ENCODE data around the gene PACSIN1.

The PACSIN1 gene

DNA sequence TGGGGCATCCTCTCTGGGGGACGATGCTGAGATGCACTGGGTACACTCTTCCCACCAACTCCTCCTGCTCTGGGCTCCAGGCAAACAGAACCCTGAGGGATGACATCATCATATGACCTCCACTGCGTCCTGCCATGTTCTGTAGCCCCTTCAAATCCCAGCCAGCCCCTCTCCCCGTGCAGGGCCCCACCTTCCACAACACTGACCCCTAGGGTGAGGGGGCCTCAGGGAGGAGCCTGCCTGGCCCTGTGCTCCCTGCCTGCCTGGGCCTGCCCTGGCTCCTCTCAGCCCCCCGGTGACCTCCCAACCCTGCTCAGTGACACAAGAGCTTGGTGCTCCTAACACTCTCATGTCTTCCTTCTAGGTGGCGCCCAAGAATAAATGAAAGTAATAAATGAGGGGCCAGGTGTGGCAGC, 99.9 kb downstream of the PACSIN1 start:
- Histone ChIP-seq H3K36me3 (ENCODE audit: control insufficient read depth in 5 of 5, insufficient read depth in 5 of 5, low read length in 5 of 5) (no peaks in the 10 kb centered on the region), H3K27ac (ENCODE audit: low read depth, low read length) (no peak overlapping the region), H3K9me3 (ENCODE audit: control insufficient read depth in 5 of 5, low read length in 5 of 5) (no peaks in the 10 kb centered on the region), H3K4me3 (ENCODE audit: low read depth in 1 of 5, low read length in 5 of 5) (no peak overlapping the region), H3K4me1 (ENCODE audit: control insufficient read depth in 5 of 5, insufficient read depth in 5 of 5, low read length in 5 of 5) (peaks cover 0 to under 1% (median 0%) of the 10 kb centered on the region in 5 donors), H3K27me3 (ENCODE audit: control insufficient read depth in 5 of 5, insufficient read depth in 4 of 5, low read length in 5 of 5) (peaks cover 11 to 44% (median 30%) of the 10 kb centered on the region in 5 donors), H3K9ac (ENCODE audit: low read length in 5 of 5) (no peak overlapping the region)

DNA sequence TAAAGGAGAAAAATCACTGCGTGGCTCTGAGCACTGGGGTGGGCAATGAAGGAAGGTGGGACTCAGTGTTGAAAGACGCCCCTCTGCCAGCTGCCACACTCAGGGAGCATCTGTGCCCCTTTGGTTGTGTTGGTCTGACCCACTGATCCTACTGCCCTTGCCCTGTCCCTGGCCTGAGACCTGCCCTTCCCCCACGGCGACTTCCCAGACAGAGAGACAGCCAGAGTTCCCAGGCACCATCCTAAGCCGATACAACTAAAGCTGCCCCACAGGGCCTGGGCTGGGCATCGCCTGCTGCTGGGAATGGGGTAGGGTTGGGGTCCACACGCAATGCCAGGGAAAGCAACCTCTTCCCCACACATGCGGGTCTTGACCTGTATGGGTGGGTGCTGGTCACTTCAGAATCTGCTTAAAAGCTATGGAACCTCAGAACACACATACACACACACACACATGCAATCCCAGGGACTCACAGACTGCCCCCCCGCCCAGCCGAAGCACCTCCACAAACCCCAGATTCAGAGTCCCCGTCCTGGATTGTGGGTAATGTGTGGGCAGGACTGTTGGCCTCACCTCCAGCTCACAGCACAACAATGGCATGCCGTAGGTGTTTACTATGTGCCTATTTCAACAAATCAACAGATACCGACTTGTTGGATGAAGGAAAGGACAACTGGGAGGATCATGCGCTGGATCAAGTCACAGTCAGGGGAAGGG, 101.1 kb downstream of the PACSIN1 start:
- H3K4me3 ChIP-seq (ENCODE audit: low read depth in 1 of 5, low read length in 5 of 5) = no peak overlapping the region
- no peaks in the 10 kb centered on the region for H3K9me3 ChIP-seq (ENCODE audit: control insufficient read depth in 5 of 5, low read length in 5 of 5)
- no peak overlapping the region for H3K9ac ChIP-seq (ENCODE audit: low read length in 5 of 5)
- H3K27me3 ChIP-seq (ENCODE audit: control insufficient read depth in 5 of 5, insufficient read depth in 4 of 5, low read length in 5 of 5) = peaks cover 11 to 54% (median 30%) of the 10 kb centered on the region in 5 donors
- H3K4me1 ChIP-seq (ENCODE audit: control insufficient read depth in 5 of 5, insufficient read depth in 5 of 5, low read length in 5 of 5) = peaks cover 0 to 12% (median 8%) of the 10 kb centered on the region in 5 donors
- no peak overlapping the region for H3K27ac ChIP-seq (ENCODE audit: low read depth, low read length)
- H3K36me3 ChIP-seq (ENCODE audit: control insufficient read depth in 5 of 5, insufficient read depth in 5 of 5, low read length in 5 of 5) = no peaks in the 10 kb centered on the region

DNA sequence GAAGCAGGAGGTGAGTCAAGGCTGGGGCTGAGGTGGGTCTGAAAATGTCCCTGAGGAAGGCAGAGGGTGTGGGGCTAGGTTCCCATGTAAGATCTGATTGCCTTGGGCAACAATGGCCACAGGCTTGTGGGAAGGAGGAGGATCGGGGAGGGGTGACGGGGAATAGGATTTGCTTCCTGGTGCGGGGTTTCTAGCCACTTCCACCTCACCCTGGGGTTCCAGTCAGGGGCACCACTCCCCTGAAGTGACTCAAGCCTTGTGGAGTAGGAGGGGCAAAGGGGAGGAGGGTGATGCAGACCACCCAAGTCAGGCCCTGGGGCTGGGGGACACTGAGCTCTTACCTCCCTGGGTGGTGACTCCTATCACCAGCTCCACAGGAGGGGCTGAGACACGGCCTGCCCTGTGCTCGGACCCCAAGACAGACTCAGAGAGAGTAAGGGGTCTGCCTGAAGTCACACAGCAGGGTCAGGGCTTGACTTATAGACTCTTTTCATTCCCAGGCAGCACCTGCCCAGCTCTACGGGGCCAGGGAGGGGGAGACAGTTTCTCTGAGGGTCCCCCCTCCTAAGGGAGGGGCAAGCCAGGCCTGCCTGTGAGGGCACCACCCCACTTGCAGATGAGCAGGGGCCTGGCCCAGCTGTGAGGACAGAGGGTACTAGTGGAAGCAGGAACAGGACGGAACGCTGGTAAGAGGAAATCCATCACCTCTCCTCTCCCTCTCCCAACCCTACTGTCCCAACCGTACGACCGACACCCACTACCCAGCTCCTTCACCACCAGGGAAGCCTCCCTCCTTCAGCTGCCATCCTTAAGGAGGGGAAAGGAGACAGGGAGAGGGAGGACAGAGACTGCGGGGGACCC, 102.7 kb downstream of the PACSIN1 start:
- no peaks in the 10 kb centered on the region for H3K36me3 ChIP-seq (ENCODE audit: control insufficient read depth in 5 of 5, insufficient read depth in 5 of 5, low read length in 5 of 5)
- H3K9me3 ChIP-seq (ENCODE audit: control insufficient read depth in 5 of 5, low read length in 5 of 5) = no peaks in the 10 kb centered on the region
- no peak overlapping the region for H3K9ac ChIP-seq (ENCODE audit: low read length in 5 of 5)
- H3K27ac ChIP-seq (ENCODE audit: low read depth, low read length) = no peak overlapping the region
- H3K4me1 ChIP-seq (ENCODE audit: control insufficient read depth in 5 of 5, insufficient read depth in 5 of 5, low read length in 5 of 5) = peaks cover 0 to 12% (median 10%) of the 10 kb centered on the region in 5 donors
- H3K4me3 ChIP-seq (ENCODE audit: low read depth in 1 of 5, low read length in 5 of 5) = no peak overlapping the region
- H3K27me3 ChIP-seq (ENCODE audit: control insufficient read depth in 5 of 5, insufficient read depth in 4 of 5, low read length in 5 of 5) = peaks cover 11 to 56% (median 27%) of the 10 kb centered on the region in 5 donors

DNA sequence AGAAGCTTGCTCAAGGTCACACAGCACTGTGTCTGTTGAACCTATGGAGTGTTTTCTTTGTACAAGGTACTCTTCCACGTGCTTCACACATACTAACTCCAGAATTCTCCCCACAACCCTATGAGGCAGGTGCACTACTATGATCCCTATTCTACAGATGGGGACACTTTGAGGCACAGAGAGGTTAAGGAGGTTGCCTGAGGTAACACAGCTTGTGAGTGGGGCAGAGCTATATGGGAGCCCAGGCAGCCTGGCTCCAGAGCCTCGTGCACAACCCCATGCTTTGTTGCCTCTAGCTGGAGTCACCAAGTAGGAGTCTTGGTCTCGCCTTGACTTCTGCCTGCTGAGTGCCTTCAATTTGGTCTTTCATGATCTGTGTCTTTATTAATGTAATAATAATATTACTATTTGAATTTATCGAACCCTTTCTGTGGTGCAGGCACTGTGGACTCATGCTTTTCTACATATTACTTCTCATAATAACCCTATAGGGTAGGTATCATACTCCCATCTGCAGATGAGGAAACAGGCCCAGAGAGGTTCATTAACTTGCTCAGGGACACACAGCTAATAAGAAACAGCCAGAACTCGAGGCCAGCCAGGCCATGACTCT, 103.6 kb downstream of the PACSIN1 start:
- Histone ChIP-seq H3K27me3 (ENCODE audit: control insufficient read depth in 5 of 5, insufficient read depth in 4 of 5, low read length in 5 of 5) (peaks cover 11 to 57% (median 27%) of the 10 kb centered on the region in 5 donors), H3K9me3 (ENCODE audit: control insufficient read depth in 5 of 5, low read length in 5 of 5) (no peaks in the 10 kb centered on the region), H3K4me3 (ENCODE audit: low read depth in 1 of 5, low read length in 5 of 5) (no peak overlapping the region), H3K36me3 (ENCODE audit: control insufficient read depth in 5 of 5, insufficient read depth in 5 of 5, low read length in 5 of 5) (no peaks in the 10 kb centered on the region), H3K9ac (ENCODE audit: low read length in 5 of 5) (no peak overlapping the region), H3K4me1 (ENCODE audit: control insufficient read depth in 5 of 5, insufficient read depth in 5 of 5, low read length in 5 of 5) (peaks cover 0 to 12% (median 10%) of the 10 kb centered on the region in 5 donors), H3K27ac (ENCODE audit: low read depth, low read length) (no peak overlapping the region)

DNA sequence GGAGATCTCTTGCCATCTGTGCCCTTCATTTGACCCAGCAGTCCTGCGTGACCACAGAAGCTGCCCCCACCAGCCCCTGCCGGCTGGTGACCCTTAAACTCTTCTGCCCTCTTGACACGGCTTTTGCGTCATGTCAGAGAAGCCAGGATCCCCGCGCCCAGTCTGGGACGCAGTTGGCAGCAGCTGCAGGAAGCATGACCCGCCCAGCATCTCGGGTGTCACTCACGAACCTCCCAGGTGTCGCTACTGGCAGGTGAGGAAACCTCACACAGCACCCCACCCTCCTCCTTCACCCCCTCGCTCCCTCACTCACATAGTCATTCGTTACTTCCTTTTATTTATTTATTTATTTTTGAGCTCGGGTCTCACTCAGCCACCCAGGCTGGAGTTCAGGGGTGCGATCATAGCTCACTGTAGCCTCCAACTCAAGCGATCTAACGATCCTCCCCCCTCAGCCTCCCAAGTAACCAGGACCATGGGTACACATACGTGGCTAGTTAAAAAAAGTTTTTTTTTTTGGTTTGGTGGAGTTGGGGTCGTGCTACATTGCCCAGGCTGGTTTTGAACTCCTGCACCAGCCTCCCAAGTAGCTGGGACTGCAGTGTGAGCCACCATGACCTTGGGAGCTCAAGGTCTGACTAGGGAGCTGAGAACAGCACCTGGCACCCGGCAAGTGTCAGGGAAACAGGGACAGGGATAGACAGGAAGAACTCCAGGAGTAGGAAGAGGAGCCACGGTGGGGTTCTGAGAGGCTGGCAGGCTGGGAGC, 104.4 kb downstream of the PACSIN1 start:
- Histone ChIP-seq H3K36me3 (ENCODE audit: control insufficient read depth in 5 of 5, insufficient read depth in 5 of 5, low read length in 5 of 5) (no peaks in the 10 kb centered on the region), H3K27me3 (ENCODE audit: control insufficient read depth in 5 of 5, insufficient read depth in 4 of 5, low read length in 5 of 5) (peaks cover 11 to 54% (median 27%) of the 10 kb centered on the region in 5 donors), H3K4me3 (ENCODE audit: low read depth in 1 of 5, low read length in 5 of 5) (no peak overlapping the region), H3K4me1 (ENCODE audit: control insufficient read depth in 5 of 5, insufficient read depth in 5 of 5, low read length in 5 of 5) (peaks cover 0 to 12% (median 10%) of the 10 kb centered on the region in 5 donors), H3K9ac (ENCODE audit: low read length in 5 of 5) (no peak overlapping the region), H3K9me3 (ENCODE audit: control insufficient read depth in 5 of 5, low read length in 5 of 5) (no peaks in the 10 kb centered on the region), H3K27ac (ENCODE audit: low read depth, low read length) (no peak overlapping the region)

DNA sequence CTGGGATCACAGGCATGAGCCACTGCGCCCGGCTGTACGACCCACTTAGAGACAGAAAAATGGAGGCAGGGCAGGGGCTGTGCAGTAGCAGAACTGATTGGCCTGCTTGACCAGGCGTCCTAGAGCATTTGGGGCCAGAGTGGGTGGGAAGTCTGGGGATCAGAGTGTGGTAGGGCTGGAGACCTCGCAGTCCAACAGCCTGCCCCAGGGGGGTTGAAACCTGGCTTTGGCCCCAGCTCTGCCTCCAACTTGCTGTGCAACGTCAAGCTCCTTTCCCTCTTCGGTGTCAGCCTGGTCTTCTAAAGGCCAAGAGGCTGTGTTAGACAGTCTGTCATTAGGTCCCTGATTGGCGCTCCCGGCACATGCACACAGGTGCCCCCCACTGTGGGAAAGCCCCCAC, 105.5 kb downstream of the PACSIN1 start:
- H3K36me3 ChIP-seq (ENCODE audit: control insufficient read depth in 5 of 5, insufficient read depth in 5 of 5, low read length in 5 of 5) = no peaks in the 10 kb centered on the region

DNA sequence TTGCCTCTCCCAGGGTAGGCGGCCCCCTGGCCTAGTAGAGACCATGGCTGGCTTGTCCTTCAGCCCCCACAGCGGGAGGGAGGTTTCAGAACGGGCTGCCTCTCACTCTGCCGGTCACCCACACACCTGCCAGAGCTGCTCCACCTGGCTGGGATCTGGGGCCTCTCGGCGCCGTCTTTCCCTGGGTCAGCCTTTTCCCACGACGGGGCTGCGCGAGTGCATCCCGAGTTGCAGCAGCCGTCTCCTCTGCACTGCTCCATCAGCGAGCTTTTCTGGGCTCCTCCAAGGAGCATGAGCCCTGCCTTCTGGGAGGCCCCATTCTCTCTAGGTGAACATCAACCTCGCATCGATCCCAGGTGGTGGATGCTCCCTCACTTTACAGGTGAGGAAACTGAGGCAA, 106.1 kb downstream of the PACSIN1 start:
- Histone ChIP-seq H3K27me3 (ENCODE audit: control insufficient read depth in 5 of 5, insufficient read depth in 4 of 5, low read length in 5 of 5) (peaks cover 10 to 50% (median 26%) of the 10 kb centered on the region in 5 donors), H3K36me3 (ENCODE audit: control insufficient read depth in 5 of 5, insufficient read depth in 5 of 5, low read length in 5 of 5) (no peaks in the 10 kb centered on the region), H3K27ac (ENCODE audit: low read depth, low read length) (no peak overlapping the region), H3K9ac (ENCODE audit: low read length in 5 of 5) (no peak overlapping the region), H3K9me3 (ENCODE audit: control insufficient read depth in 5 of 5, low read length in 5 of 5) (no peaks in the 10 kb centered on the region), H3K4me1 (ENCODE audit: control insufficient read depth in 5 of 5, insufficient read depth in 5 of 5, low read length in 5 of 5) (peaks cover 0 to 12% (median 10%) of the 10 kb centered on the region in 5 donors), H3K4me3 (ENCODE audit: low read depth in 1 of 5, low read length in 5 of 5) (no peak overlapping the region)

More for the DNA sequence above, 105.5 kb downstream of the PACSIN1 start:
- Histone ChIP-seq H3K27ac (ENCODE audit: low read depth, low read length) (no peak overlapping the region), H3K9ac (ENCODE audit: low read length in 5 of 5) (no peak overlapping the region), H3K9me3 (ENCODE audit: control insufficient read depth in 5 of 5, low read length in 5 of 5) (no peaks in the 10 kb centered on the region), H3K4me1 (ENCODE audit: control insufficient read depth in 5 of 5, insufficient read depth in 5 of 5, low read length in 5 of 5) (peaks cover 0 to 12% (median 10%) of the 10 kb centered on the region in 5 donors), H3K27me3 (ENCODE audit: control insufficient read depth in 5 of 5, insufficient read depth in 4 of 5, low read length in 5 of 5) (peaks cover 11 to 54% (median 27%) of the 10 kb centered on the region in 5 donors), H3K4me3 (ENCODE audit: low read depth in 1 of 5, low read length in 5 of 5) (no peak overlapping the region)

DNA sequence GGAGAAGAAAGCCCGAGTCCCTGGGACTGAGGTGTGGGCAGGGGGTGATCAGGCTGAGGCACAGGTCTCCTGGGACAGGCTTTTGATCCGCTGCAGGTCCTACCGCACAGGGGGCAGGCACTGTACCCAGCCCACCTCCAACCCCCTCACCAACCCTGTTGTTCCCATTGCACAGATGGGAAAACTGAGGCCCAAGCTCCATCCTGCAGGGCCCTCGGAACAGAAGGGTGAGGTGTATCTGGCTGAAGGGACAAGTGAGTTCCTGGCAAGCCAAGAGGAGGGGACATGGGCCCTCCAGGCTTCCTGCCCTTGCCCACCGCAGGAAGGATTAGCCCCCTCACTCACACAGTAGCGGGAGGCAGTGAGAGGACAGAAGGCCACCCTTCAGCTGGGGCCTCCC, 106.7 kb downstream of the PACSIN1 start:
- H3K27ac ChIP-seq (ENCODE audit: low read depth, low read length) = no peak overlapping the region
- no peaks in the 10 kb centered on the region for H3K9me3 ChIP-seq (ENCODE audit: control insufficient read depth in 5 of 5, low read length in 5 of 5)
- no peak overlapping the region for H3K9ac ChIP-seq (ENCODE audit: low read length in 5 of 5)
- H3K4me1 ChIP-seq (ENCODE audit: control insufficient read depth in 5 of 5, insufficient read depth in 5 of 5, low read length in 5 of 5) = peaks cover 0 to 12% (median 10%) of the 10 kb centered on the region in 5 donors
- H3K36me3 ChIP-seq (ENCODE audit: control insufficient read depth in 5 of 5, insufficient read depth in 5 of 5, low read length in 5 of 5) = no peaks in the 10 kb centered on the region
- H3K27me3 ChIP-seq (ENCODE audit: control insufficient read depth in 5 of 5, insufficient read depth in 4 of 5, low read length in 5 of 5) = peaks cover 5 to 45% (median 20%) of the 10 kb centered on the region in 5 donors
- H3K4me3 ChIP-seq (ENCODE audit: low read depth in 1 of 5, low read length in 5 of 5) = no peak overlapping the region

DNA sequence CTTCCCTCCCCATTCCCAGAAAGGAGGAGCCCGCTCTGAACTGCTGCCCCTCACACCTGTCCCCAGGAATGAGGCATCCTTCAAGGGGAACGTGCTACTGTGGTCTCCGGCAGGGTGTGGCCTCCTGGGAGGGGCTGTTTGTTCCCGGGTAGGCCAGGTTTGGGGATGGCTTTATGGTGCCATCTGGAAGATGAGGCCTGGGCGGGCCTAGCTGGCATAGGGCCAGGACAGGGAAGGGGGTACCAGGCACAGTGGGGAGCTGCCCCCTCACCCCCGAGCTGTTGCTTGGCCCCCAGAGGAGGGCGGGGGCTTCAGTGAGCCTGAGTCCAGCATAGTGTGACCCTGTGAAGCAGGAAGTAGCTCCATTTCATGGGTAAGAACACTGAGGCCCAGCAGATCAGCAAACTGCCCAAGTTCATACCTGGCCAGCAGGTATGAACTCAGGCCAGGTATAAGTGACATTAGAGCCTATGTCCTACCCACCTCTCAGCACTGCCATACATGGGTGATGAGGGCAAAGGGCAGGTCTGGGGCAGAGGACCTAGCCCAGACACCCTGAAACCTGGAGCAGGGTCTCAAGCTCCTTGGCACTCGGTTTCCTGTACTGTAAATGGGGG, 107.8 kb downstream of the PACSIN1 start:
- Histone ChIP-seq H3K27ac (ENCODE audit: low read depth, low read length) (no peak overlapping the region), H3K36me3 (ENCODE audit: control insufficient read depth in 5 of 5, insufficient read depth in 5 of 5, low read length in 5 of 5) (no peaks in the 10 kb centered on the region), H3K4me1 (ENCODE audit: control insufficient read depth in 5 of 5, insufficient read depth in 5 of 5, low read length in 5 of 5) (peaks cover 0 to 20% (median 16%) of the 10 kb centered on the region in 5 donors), H3K4me3 (ENCODE audit: low read depth in 1 of 5, low read length in 5 of 5) (no peak overlapping the region), H3K9me3 (ENCODE audit: control insufficient read depth in 5 of 5, low read length in 5 of 5) (no peaks in the 10 kb centered on the region), H3K9ac (ENCODE audit: low read length in 5 of 5) (no peak overlapping the region), H3K27me3 (ENCODE audit: control insufficient read depth in 5 of 5, insufficient read depth in 4 of 5, low read length in 5 of 5) (peaks cover 2 to 39% (median 12%) of the 10 kb centered on the region in 5 donors)

Data from subcutaneous abdominal adipose tissue (tissue), 5 donors.